K562 (cell line): ENCODE results near the gene CORO6. TPM values are rescaled to one million over a fixed set of nuclear protein-coding genes. Genes with fewer than 3 reads are reported as not detected.

Experiments used
- C11orf30 ChIP-seq: fragments of 450-650 bp; IDR thresholded peaks from 2 replicates; pipeline ENCODE4 v1.6.1; 2016; ENCODE audit warnings: low read depth, mild to moderate bottlenecking
- DIDO1 ChIP-seq: fragments of 450-650 bp; IDR thresholded peaks from 2 replicates; pipeline ENCODE4 v1.6.1; 2016; ENCODE audit warnings: low read depth, missing biosample characterization, missing genetic modification characterization
- E2F8 ChIP-seq: fragments of 450-650 bp; IDR thresholded peaks from 2 replicates; pipeline ENCODE4 v1.7.1; 2018; ENCODE audit warnings: mild to moderate bottlenecking, low read depth; ENCODE audit not compliant: partially characterized antibody
- L3MBTL2 ChIP-seq: fragments of 450-650 bp; IDR thresholded peaks from 2 replicates; pipeline ENCODE4 v1.6.1; 2016; ENCODE audit warnings: mild to moderate bottlenecking, moderate library complexity
- NR0B1 ChIP-seq: fragments of 450-650 bp; IDR thresholded peaks from one replicate; pipeline ENCODE4 v1.6.1; 2018; ENCODE audit warnings: mild to moderate bottlenecking, moderate library complexity; ENCODE audit not compliant: partially characterized antibody
- PKNOX1 ChIP-seq: fragments of 450-650 bp; IDR thresholded peaks from 2 replicates; pipeline ENCODE4 v1.6.1; 2016
- RB1 ChIP-seq: fragments of 450-650 bp; IDR thresholded peaks from 2 replicates; pipeline ENCODE4 v1.6.1; 2017; ENCODE audit warnings: low read depth, mild to moderate bottlenecking
- REST ChIP-seq, 2 experiments: fragments of 450-650 bp; formaldehyde crosslinking in 1 of 2; IDR thresholded peaks; 2 replicates each; pipeline versions ENCODE4 v1.4.0 to v1.6.1; 2014 to 2020; ENCODE audit warnings: mild to moderate bottlenecking in 2 of 2, borderline replicate concordance in 1 of 2, low read depth in 1 of 2
- polyA plus RNA-seq, 8 experiments: library from polyadenylated mRNA; depleted of rRNA in 4 of 8; stranded (reverse) in 5 of 8; unstranded in 3 of 8; fragments of >200 nt; fragmentation: Nextera tagmentation in 2 of 8; fragmentation: Illumina TruSeq in 1 of 8; extraction: Ambion mirVana in 2 of 8; extraction: Trizol in 1 of 8; gene quantifications; 2 replicates each; pipeline versions ENCODE4 v1.2.1 to v1.2.3, GENCODE V29; 2011 to 2014; ENCODE audit warnings: inconsistent platforms in 1 of 8, missing spikeins in 1 of 8
- total RNA-seq, 7 experiments: library from RNA; depleted of rRNA in 6 of 7; stranded (reverse); fragments of >200 nt in 6 of 7; fragmentation: Illumina TruSeq in 2 of 7; extraction: Trizol in 2 of 7; gene quantifications; 2 replicates each; pipeline versions ENCODE4 v1.2.1 to v1.2.3, GENCODE V29; 2011 to 2021; ENCODE audit warnings: low replicate concordance in 1 of 7

CORO6 gene
- total and polyA plus RNA-seq, 9 of the 15 experiments (the other 6 are each of a cell fraction or from before 2014, with no cell fraction given): 0.04 to 11.9 (median 2.4) TPM

GRCh38 chr17:29622337-29623282 lies at the start of gene CORO6 (continued):
- TF ChIP-seq PKNOX1 (peak; percentile 17; the same call in 1 of the 2 replicates), NR0B1 (no peak), RB1 (peak; percentile 68; the same call in 1 of the 2 replicates), E2F8 (peak; percentile 82), REST (IDR thresholded peaks at IDR 0.05; ENCODE audit: borderline replicate concordance) (no peak), REST (CRISPR knock-in tag; IDR thresholded peaks at IDR 0.05; ENCODE audit: low read depth) (0 out of 2 replicates have a peak, but pooled peaks have one; percentile 54), DIDO1 (tag) (no peak), L3MBTL2 (peak; percentile 71; the same call in 1 of the 2 replicates), C11orf30 (no peak)
